WERI-Rb-1 (cell line): ENCODE measurements around the gene EHD4.
A peak's percentile ranks its signal among the peaks of the same experiment; 100 is the strongest.

Experiments
- DNase-seq: peaks from one replicate; pipeline ENCODE4 v3.0.0-alpha.2; 2020
- H3K27ac ChIP-seq: fragments of 250-450 bp; sonication (Bioruptor Pico); 2 replicates; pipeline ENCODE4 v1.5.1; 2020; ENCODE audit warnings: mild to moderate bottlenecking, moderate library complexity
- H3K27me3 ChIP-seq: fragments of 250-450 bp; sonication (Bioruptor Pico); 2 replicates; pipeline ENCODE4 v1.5.1; 2021; ENCODE audit warnings: mild to moderate bottlenecking, low read depth, moderate library complexity; ENCODE audit not compliant: insufficient read depth, severe bottlenecking
- H3K36me3 ChIP-seq: fragments of 250-450 bp; sonication (Bioruptor Pico); 2 replicates; pipeline ENCODE4 v1.5.1; 2020; ENCODE audit warnings: mild to moderate bottlenecking, moderate library complexity
- H3K4me3 ChIP-seq: 2 replicates; pipeline ENCODE4 v1.5.1; 2011; ENCODE audit warnings: low read depth, mild to moderate bottlenecking, control low read depth, low read length
- H3K9me3 ChIP-seq: fragments of 250-450 bp; sonication (Bioruptor Pico); 2 replicates; pipeline ENCODE4 v1.5.1; 2021; ENCODE audit warnings: mild to moderate bottlenecking, moderate library complexity; ENCODE audit not compliant: severe bottlenecking
- TF ChIP-seq, protein P1 (sequence below): IDR thresholded peaks from 2 replicates; pipeline ENCODE4 v1.5.1; 2011; ENCODE audit warnings: low read depth, mild to moderate bottlenecking, control low read depth, inconsistent platforms, low read length

EHD4 gene

DNA sequence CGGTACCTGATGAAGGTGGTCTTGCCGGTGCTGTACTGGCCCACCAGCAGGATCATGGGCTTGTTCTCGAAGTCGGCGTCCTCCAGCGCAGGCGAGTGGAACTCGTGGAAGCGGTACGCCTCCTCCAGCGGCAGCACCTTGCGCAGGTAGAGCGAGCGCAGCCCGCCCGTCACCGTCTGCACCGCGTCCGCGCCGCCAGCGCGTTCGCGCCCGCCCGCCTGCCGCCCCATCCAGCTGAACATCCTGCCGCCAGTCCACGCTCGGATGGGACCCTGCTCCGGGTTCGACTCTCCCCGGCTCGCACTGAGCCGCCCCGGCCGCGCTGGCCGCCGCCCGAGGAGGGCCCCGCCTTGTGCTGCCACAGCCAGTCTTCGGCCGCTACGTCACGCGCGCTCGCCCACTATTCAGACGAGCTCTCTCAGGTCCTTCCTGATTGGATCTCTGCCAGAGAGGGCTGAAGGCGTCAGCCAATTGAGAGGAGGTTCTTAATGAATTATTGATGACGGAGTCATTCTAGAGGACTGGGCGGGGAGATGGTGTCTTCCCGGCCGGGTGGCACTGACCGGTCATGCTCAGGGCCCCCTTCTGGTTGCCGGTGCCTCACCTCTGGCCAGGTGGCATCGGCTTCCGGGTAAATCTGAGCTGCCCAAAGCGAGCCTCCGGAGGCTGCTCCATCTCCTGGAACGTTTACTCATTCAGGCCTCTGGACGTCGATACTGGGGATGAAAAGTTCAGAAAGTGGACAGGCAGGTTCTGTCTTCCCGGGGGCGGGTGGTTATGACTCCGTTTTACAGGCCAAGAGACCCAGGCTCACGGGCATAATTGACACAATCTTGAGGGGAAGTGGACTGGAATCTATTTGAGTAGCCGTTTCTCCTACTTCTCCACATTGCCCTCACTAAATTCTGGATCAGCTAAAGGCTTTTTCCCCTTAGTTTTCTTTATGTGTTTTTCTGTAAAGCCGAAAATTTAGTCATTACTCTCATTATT is at the start of gene EHD4:
Gene EHD4, minus strand, starts transcription at position 305 of the 990 bp plus-strand sequence. Its CDS starts 63 bp downstream, at position 242.
- DNase-seq, result peak; percentile 98

DNA sequence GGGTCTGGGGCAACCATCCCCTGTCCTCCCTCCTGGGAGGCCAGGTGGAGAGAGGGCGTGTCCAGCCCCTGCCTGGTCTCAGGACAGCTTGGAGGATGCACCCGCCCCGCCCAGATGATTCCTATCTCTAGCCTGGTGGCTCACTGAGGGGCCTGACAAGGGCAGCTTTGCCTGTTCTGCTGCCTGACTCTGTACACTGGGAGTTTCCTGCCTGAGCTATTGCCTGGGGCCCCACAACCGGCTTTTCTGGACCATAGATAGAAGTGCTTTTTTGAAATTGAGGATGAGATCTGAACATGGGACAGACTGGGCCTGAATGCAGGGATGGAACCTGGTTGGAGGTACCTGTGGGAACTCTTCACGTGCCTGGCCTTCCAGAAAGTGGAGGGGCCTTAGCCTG is 49.2 kb upstream of the EHD4 start:
- TF ChIP-seq, protein P1, sequence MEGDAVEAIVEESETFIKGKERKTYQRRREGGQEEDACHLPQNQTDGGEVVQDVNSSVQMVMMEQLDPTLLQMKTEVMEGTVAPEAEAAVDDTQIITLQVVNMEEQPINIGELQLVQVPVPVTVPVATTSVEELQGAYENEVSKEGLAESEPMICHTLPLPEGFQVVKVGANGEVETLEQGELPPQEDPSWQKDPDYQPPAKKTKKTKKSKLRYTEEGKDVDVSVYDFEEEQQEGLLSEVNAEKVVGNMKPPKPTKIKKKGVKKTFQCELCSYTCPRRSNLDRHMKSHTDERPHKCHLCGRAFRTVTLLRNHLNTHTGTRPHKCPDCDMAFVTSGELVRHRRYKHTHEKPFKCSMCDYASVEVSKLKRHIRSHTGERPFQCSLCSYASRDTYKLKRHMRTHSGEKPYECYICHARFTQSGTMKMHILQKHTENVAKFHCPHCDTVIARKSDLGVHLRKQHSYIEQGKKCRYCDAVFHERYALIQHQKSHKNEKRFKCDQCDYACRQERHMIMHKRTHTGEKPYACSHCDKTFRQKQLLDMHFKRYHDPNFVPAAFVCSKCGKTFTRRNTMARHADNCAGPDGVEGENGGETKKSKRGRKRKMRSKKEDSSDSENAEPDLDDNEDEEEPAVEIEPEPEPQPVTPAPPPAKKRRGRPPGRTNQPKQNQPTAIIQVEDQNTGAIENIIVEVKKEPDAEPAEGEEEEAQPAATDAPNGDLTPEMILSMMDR, result no peak
- no peak overlapping the region for H3K27ac ChIP-seq
- no peak for DNase-seq
- peaks cover 9% of the 10 kb centered on the region for H3K9me3 ChIP-seq
- no peaks in the 10 kb centered on the region for H3K27me3 ChIP-seq
- H3K4me3 ChIP-seq, result no peak overlapping the region
- H3K36me3 ChIP-seq, result no peaks in the 10 kb centered on the region

More for the DNA sequence above, at the start of gene EHD4:
- Histone ChIP-seq H3K4me3 (peak within 1 kb of the TSS; percentile 71), H3K27ac (peak within 1 kb of the TSS; percentile 50), H3K27me3 (no peaks in the 10 kb centered on the region), H3K36me3 (no peaks in the 10 kb centered on the region), H3K9me3 (no peaks in the 10 kb centered on the region)
- TF ChIP-seq, protein P1, result peak; percentile 45; the same call in 1 of the 2 replicates

DNA sequence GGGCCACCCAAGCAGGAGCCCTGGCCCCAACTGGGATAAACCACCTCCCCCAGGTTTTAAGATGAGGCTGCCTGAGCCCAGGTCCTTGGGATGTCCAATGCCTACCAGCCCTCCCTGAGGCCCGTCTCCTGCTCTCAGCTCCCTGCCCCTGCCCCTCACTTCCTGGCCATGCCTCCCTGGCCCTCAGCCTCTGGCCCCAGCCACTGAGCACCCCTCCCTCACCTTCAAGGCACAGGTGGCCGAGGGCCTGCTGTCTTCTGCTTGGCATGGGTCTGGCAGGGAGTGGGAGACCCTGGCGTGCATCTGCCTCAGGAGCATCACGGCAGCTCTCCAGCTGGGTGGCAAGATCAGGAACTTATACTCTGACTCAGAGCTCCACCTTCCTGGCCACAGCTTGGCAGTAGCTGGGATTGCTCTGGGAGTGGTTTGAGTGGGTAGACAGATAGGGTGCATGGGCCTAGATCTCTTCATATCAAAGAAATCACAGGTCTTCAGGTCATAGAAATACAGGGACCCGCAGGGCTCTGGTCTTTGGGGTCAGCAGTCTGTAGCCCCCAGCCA is 48.4 kb upstream of the EHD4 start, which contains the start of gene PLA2G4E:
Gene PLA2G4E, minus strand, starts transcription at position 330 of the 561 bp plus-strand sequence. Its CDS starts 12 bp downstream, at position 318.
- TF ChIP-seq, protein P1, result no peak
- H3K27me3 ChIP-seq, result no peaks in the 10 kb centered on the region
- DNase-seq, result no peak

DNA sequence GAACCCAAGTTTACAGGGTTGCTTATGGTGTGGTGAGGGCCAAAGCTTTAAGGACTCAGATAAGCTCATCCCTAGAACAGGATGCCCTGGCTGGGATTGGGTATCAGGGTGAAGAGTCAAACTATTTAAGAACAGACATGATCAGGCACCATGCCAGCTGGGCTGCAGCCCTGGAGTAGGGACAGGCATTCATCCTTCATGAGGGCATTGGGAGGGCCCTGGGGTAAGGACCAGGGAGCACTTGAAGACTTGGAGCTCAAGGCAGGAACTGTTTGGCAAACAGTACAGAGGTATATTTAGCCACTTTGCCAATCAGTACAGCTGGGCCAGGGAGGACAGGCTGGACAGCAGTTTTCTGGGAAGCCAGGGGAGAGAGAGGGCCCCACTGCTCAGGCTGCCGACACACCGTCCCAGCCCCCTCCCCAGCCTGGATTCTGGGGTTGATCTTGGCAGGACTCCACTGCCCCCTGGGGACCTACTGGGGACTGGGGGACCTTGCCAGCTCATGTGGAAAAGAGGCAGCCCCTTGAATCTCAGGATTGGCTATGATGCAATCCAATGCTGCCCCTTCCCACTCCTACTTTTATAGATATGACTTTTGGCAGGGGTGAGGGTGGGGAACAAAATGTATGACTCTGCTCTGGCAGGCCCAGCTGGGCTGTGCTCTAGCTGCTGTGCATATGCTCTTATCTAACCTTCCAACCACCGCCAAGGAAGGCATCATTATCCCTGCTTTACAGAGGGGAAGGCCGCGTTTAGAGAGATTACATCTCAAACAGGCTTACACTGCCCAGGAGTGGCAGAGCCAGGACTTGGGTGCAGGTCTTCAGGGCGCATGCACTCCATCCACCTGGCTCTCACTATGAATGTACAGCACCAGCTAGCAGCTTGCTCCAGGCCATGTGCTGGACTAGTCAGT is 46.2 kb upstream of the EHD4 start:
- TF ChIP-seq, protein P1, result no peak
- peaks cover 9% of the 10 kb centered on the region for H3K9me3 ChIP-seq
- no peaks in the 10 kb centered on the region for H3K36me3 ChIP-seq
- no peaks in the 10 kb centered on the region for H3K27me3 ChIP-seq
- H3K4me3 ChIP-seq, result no peak overlapping the region
- H3K27ac ChIP-seq, result no peak overlapping the region
- peak; percentile 56 for DNase-seq

More for the DNA sequence above, 48.4 kb upstream of the EHD4 start, which contains the start of gene PLA2G4E:
- no peak within 1 kb of the TSS for H3K4me3 ChIP-seq
- H3K36me3 ChIP-seq, result no peaks in the 10 kb centered on the region
- no peak within 1 kb of the TSS for H3K27ac ChIP-seq
- peaks cover 9% of the 10 kb centered on the region for H3K9me3 ChIP-seq

DNA sequence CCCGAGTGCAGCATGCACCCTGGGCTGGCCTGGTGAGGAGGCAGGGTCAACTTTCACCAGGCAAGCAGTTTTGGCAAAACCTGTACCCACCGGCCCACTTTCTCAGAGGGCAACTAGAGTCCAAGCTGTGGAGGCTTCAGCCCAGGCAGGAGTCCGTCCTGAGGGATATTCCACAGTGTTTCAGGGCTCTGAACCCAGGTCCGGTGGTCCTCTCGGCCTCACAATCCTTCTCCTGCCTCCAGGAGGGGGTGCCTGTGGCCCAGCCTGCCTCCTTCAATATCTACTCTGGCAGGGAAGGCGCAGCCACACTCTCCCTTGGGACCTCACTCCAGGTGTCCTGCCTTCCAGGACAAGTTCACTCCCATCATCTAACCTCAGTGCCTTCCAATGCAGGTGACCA is 44.6 kb upstream of the EHD4 start:
- Histone ChIP-seq H3K27ac (no peak overlapping the region), H3K36me3 (no peaks in the 10 kb centered on the region), H3K9me3 (peaks cover 3% of the 10 kb centered on the region), H3K4me3 (no peak overlapping the region), H3K27me3 (no peaks in the 10 kb centered on the region)
- no peak for DNase-seq
- TF ChIP-seq, protein P1, result no peak
